CD4-positive, alpha-beta T cell (primary cell): ENCODE measurements around the gene NETO1. TPM values are rescaled to one million over a fixed set of nuclear protein-coding genes. Genes with fewer than 3 reads are reported as not detected.

Experiments used
- ATAC-seq: fragments of 200-7000 bp; cut with Tn5 transposase; one replicate; pipeline ENCODE4 v1.10.0; 2022; ENCODE audit warnings: mild to moderate bottlenecking; ENCODE audit not compliant: poor library complexity
- CTCF ChIA-PET: fragments of 350-600 bp; sonication (Branson Sonifier 250); formaldehyde crosslinking; loops from one replicate; lab custom pipeline; 2021; ENCODE audit warnings: antibody characterized with exemption, inconsistent platforms; lab: Charles Lee
- POLR2A ChIA-PET: fragments of 350-600 bp; sonication (Branson Sonifier 250); formaldehyde crosslinking; loops from one replicate; lab custom pipeline; 2021; ENCODE audit warnings: antibody characterized with exemption, inconsistent platforms; lab: Charles Lee
- DNase-seq, 14 experiments: peaks; one replicate each; pipeline ENCODE4 v3.0.0-alpha.2; 2013 to 2020; ENCODE audit warnings: mixed read lengths in 2 of 14
- H3K27ac ChIP-seq, 2 donors: one replicate each; pipeline versions ENCODE4 v1.5.1 to v1.7.0; 2013; ENCODE audit warnings: low read length in 2 of 2, low read depth in 1 of 2, mild to moderate bottlenecking in 1 of 2
- H3K27me3 ChIP-seq, 2 experiments: 1 replicate in 1 of 2; 2 replicates in 1 of 2; pipeline versions ENCODE4 v1.6.1 to v1.7.0; 2013; ENCODE audit warnings: low read length in 2 of 2, control low read depth in 1 of 2, mild to moderate bottlenecking in 1 of 2, moderate library complexity in 1 of 2; ENCODE audit not compliant: insufficient read depth in 2 of 2, control insufficient read depth in 1 of 2
- H3K36me3 ChIP-seq: one replicate; pipeline ENCODE4 v1.6.1; 2013; ENCODE audit warnings: low read length, control low read depth; ENCODE audit not compliant: insufficient read depth
- H3K4me1 ChIP-seq: one replicate; pipeline ENCODE4 v1.6.1; 2013; ENCODE audit warnings: low read length, control low read depth; ENCODE audit not compliant: insufficient read depth
- H3K4me3 ChIP-seq: one replicate; pipeline ENCODE4 v1.5.1; 2013; ENCODE audit warnings: mild to moderate bottlenecking, low read length, moderate library complexity
- H3K9me3 ChIP-seq, 2 experiments: 1 replicate in 1 of 2; 2 replicates in 1 of 2; pipeline versions ENCODE4 v1.6.1 to v1.7.0; 2013; ENCODE audit warnings: low read length in 2 of 2, mild to moderate bottlenecking in 2 of 2, control low read depth in 1 of 2, moderate library complexity in 1 of 2; ENCODE audit not compliant: control insufficient read depth in 1 of 2, insufficient read depth in 1 of 2
- H3K27ac Mint-ChIP-seq: one replicate; pipeline ENCODE4 v1.8.0; 2020; ENCODE audit warnings: mixed read lengths
- H3K27me3 Mint-ChIP-seq: one replicate; pipeline ENCODE4 v1.8.0; 2021; ENCODE audit warnings: mixed read lengths
- H3K36me3 Mint-ChIP-seq: one replicate; pipeline ENCODE4 v1.8.0; 2021; ENCODE audit warnings: low read depth, mixed read lengths
- H3K4me1 Mint-ChIP-seq: one replicate; pipeline ENCODE4 v1.8.0; 2021; ENCODE audit warnings: low read depth, mixed read lengths
- H3K4me3 Mint-ChIP-seq: one replicate; pipeline ENCODE4 v1.8.0; 2020; ENCODE audit warnings: mild to moderate bottlenecking, mixed read lengths
- H3K9me3 Mint-ChIP-seq: one replicate; pipeline ENCODE4 v1.8.0; 2020; ENCODE audit warnings: mixed read lengths
- intact Hi-C, 2 experiments: fragments of 100-400 bp; cut with DNase I in 1 of 2; cut with micrococcal nuclease in 1 of 2; formaldehyde crosslinking; loops; one replicate each; pipeline versions ENCODE4 v1.15.1 to v1.9.0; 2023 to 2025; cut with DNase I, micrococcal nuclease
- total RNA-seq, 174 experiments: library from RNA in 2 of 174; stranded (reverse) in 2 of 174; gene quantifications; one replicate each; pipeline ENCODE4 v1.2.3 and lab custom pipeline; 2021 to 2026
- TF ChIP-seq, protein P1 (sequence below): fragments of 200-600 bp; IDR thresholded peaks from one replicate; pipeline ENCODE4 v1.8.0; 2022; ENCODE audit warnings: antibody characterized with exemption, mild to moderate bottlenecking

NETO1 gene
- total RNA-seq, 2 experiments from 2014 or later: not detected

DNA sequence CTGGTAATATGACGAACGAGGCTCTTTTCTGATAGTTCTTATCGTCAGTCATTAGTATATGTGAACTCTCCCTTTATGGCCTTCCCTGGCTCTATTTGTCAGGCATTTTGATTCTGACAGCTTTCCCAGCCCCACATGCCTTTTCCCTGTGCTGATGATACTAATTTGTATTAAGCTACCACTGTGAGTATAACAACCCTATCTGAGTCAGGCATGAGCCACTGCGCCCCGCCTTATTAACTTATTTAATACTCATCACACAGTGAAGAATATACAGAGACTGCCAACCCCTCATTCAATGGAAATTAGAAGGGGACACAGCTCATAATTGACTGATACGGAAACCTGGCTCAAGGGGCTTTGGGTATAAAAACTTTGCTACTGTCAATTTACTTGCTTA lies 140.0 kb downstream of the NETO1 start:
- Histone ChIP-seq H3K36me3 (no peaks in the 10 kb centered on the region), H3K27me3 (no peaks in the 10 kb centered on the region), H3K27ac (no peak overlapping the region), H3K4me3 (no peak overlapping the region), H3K4me1 (no peaks in the 10 kb centered on the region), H3K9me3 (peaks cover 0 to 13% of the 10 kb centered on the region in 2 experiments)
- DNase-seq: no peak
- CTCF ChIA-PET: no interaction called here
- Mint-ChIP-seq H3K9me3 (peaks cover 6% of the 10 kb centered on the region), H3K4me3 (no peak overlapping the region), H3K36me3 (no peaks in the 10 kb centered on the region), H3K27me3 (no peaks in the 10 kb centered on the region), H3K4me1 (no peaks in the 10 kb centered on the region), H3K27ac (no peak overlapping the region)
- no peak for ATAC-seq
- intact Hi-C loops: no loop called here
- POLR2A ChIA-PET: no interaction called here
- TF ChIP-seq, protein P1, sequence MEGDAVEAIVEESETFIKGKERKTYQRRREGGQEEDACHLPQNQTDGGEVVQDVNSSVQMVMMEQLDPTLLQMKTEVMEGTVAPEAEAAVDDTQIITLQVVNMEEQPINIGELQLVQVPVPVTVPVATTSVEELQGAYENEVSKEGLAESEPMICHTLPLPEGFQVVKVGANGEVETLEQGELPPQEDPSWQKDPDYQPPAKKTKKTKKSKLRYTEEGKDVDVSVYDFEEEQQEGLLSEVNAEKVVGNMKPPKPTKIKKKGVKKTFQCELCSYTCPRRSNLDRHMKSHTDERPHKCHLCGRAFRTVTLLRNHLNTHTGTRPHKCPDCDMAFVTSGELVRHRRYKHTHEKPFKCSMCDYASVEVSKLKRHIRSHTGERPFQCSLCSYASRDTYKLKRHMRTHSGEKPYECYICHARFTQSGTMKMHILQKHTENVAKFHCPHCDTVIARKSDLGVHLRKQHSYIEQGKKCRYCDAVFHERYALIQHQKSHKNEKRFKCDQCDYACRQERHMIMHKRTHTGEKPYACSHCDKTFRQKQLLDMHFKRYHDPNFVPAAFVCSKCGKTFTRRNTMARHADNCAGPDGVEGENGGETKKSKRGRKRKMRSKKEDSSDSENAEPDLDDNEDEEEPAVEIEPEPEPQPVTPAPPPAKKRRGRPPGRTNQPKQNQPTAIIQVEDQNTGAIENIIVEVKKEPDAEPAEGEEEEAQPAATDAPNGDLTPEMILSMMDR: no peak

DNA sequence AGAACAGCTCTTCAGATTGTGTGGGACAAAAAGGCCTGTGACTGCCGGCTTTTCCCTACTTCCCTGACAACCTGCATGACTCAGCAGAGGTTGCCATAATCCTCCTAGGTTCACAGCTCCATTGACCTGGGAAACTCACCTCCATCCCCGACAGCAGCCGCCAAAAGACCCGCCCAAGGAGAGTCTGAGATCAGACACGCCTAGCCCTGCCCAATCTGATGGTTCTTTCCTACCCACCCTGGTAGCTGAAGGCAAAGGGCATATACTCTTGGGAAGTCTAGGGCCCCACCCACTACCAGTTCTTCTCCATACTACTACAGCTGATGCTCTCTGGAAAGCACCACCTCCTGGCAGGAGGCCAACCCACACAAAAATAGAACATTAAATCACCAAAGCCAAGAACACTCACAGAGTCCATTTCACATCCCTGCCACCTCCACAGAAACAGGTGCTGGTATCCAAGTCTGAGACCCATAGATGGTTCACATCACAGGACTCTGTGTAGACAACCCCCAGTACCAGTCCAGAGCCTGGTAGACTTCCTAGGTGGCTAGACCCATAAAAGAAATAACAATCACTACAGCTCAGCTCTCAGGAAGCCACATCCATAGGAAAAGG lies 140.6 kb downstream of the NETO1 start:
- Histone ChIP-seq H3K4me1 (no peaks in the 10 kb centered on the region), H3K27ac (no peak overlapping the region), H3K27me3 (no peaks in the 10 kb centered on the region), H3K36me3 (no peaks in the 10 kb centered on the region), H3K9me3 (peaks cover 0 to 13% of the 10 kb centered on the region in 2 experiments), H3K4me3 (no peak overlapping the region)
- Mint-ChIP-seq H3K9me3 (peaks cover 6% of the 10 kb centered on the region), H3K4me3 (no peak overlapping the region), H3K4me1 (no peaks in the 10 kb centered on the region), H3K27ac (no peak overlapping the region), H3K36me3 (no peaks in the 10 kb centered on the region), H3K27me3 (no peaks in the 10 kb centered on the region)
- CTCF ChIA-PET: no interaction called here
- intact Hi-C loops: no loop called here
- no peak for DNase-seq
- POLR2A ChIA-PET: no interaction called here
- TF ChIP-seq, protein P1: no peak
- ATAC-seq: no peak

- Mint-ChIP-seq H3K4me3 (no peak overlapping the region), H3K9me3 (peaks cover 6% of the 10 kb centered on the region), H3K27ac (no peak overlapping the region), H3K27me3 (no peaks in the 10 kb centered on the region), H3K4me1 (no peaks in the 10 kb centered on the region), H3K36me3 (no peaks in the 10 kb centered on the region)
- Histone ChIP-seq H3K27me3 (no peaks in the 10 kb centered on the region), H3K27ac (no peak overlapping the region), H3K9me3 (peaks cover 0 to 12% of the 10 kb centered on the region in 2 experiments), H3K4me3 (no peak overlapping the region), H3K4me1 (no peaks in the 10 kb centered on the region), H3K36me3 (no peaks in the 10 kb centered on the region)
- no peak for ATAC-seq
- ChIA-PET POLR2A (no interaction called here), CTCF (no interaction called here)
- intact Hi-C loops: no loop called here
- TF ChIP-seq, protein P1: no peak
- no peak for DNase-seq
Measured at GRCh38 chr18:72726201-72726600, 141.6 kb downstream of the NETO1 start.
